A549 (cell line): ENCODE measurements around the gene CYSRT1. TPM values are rescaled to one million over a fixed set of nuclear protein-coding genes. Genes with fewer than 3 reads are reported as not detected.

Experiments
- ATAC-seq, 2 experiments: fragments of 200-7000 bp in 1 of 2; fragments of >200 bp in 1 of 2; cut with Nextera tagmentation in 1 of 2; cut with Tn5 transposase in 1 of 2; 3 replicates each; pipeline versions ENCODE4 v1.8.0 to v1.9.1; 2018 to 2020; ENCODE audit warnings: mild to moderate bottlenecking in 1 of 2, moderate library complexity in 1 of 2
- CTCF ChIA-PET: fragments of 300-600 bp; sonication (Branson Sonifier 250); formaldehyde crosslinking; extraction: SDS; loops from one replicate; lab custom pipeline; 2021; ENCODE audit warnings: antibody characterized with exemption, inconsistent platforms; lab: Yijun Ruan, JAX
- POLR2A ChIA-PET: fragments of 350-600 bp; formaldehyde crosslinking; extraction: SDS; loops from one replicate; lab custom pipeline; 2021; ENCODE audit warnings: antibody characterized with exemption, inconsistent platforms; lab: Yijun Ruan, JAX
- DNase-seq, 2 experiments: peaks; one replicate each; pipeline versions ENCODE4 v3.0.0 to v3.0.0-alpha.2; 2011 to 2016; ENCODE audit warnings: low read depth in 1 of 2, low spot score in 1 of 2
- FAIRE-seq: peaks from 2 replicates; lab custom pipeline; 2011; peaks lifted over from hg19 to GRCh38; lab: Jason Lieb, UNC
- H3K27ac ChIP-seq, 2 experiments: fragments of >200 bp; sonication (Bioruptor Twin); formaldehyde crosslinking; 3 replicates each; pipeline ENCODE4 v1.5.1; 2016 to 2017
- H3K4me1 ChIP-seq: fragments of >200 bp; sonication (Bioruptor Twin); formaldehyde crosslinking; 3 replicates; pipeline ENCODE4 v1.6.1; 2016
- H3K4me2 ChIP-seq: fragments of >200 bp; sonication (Bioruptor Twin); formaldehyde crosslinking; 3 replicates; pipeline ENCODE4 v1.6.1; 2016
- H3K4me3 ChIP-seq: fragments of >200 bp; sonication (Bioruptor Twin); formaldehyde crosslinking; 3 replicates; pipeline ENCODE4 v1.5.1; 2016
- H3K9me3 ChIP-seq: fragments of >200 bp; sonication (Bioruptor Twin); formaldehyde crosslinking; 3 replicates; pipeline ENCODE4 v1.6.1; 2016
- ATOH8 ChIP-seq: fragments of 250-450 bp; sonication (Bioruptor Pico); IDR thresholded peaks from 2 replicates; pipeline ENCODE4 v1.5.0; 2020; ENCODE audit warnings: low read depth, mild to moderate bottlenecking, moderate library complexity
- CBX2 ChIP-seq: fragments of 200-600 bp; sonication (generic); IDR thresholded peaks from 2 replicates; pipeline ENCODE4 v1.6.1; 2016; ENCODE audit warnings: low read depth, mild to moderate bottlenecking, borderline replicate concordance
- CEBPB ChIP-seq, 2 experiments: fragments of >200 bp in 1 of 2; sonication (Bioruptor Twin) in 1 of 2; formaldehyde crosslinking in 1 of 2; IDR thresholded peaks; 2 replicates each; pipeline ENCODE4 v1.6.1; 2012 to 2016
- CHD4 ChIP-seq: fragments of 200-600 bp; sonication (generic); IDR thresholded peaks from 2 replicates; pipeline ENCODE4 v1.6.1; 2016; ENCODE audit warnings: antibody characterized with exemption, mild to moderate bottlenecking, borderline replicate concordance
- ESRRA ChIP-seq: fragments of 150-350 bp; IDR thresholded peaks from 2 replicates; pipeline ENCODE4 v1.6.1; 2014; ENCODE audit warnings: mild to moderate bottlenecking, low read length, borderline replicate concordance
- FOSB ChIP-seq: fragments of 250-450 bp; sonication (Bioruptor Pico); IDR thresholded peaks from 2 replicates; pipeline ENCODE4 v1.5.0; 2020; ENCODE audit warnings: mild to moderate bottlenecking, moderate library complexity
- HES2 ChIP-seq: fragments of >200 bp; sonication (Bioruptor Twin); formaldehyde crosslinking; IDR thresholded peaks from 2 replicates; pipeline ENCODE4 v1.6.1; 2016
- HMGXB4 ChIP-seq: fragments of 250-450 bp; sonication (Bioruptor Pico); IDR thresholded peaks from 2 replicates; pipeline ENCODE4 v1.5.0; 2021; ENCODE audit warnings: mild to moderate bottlenecking, moderate library complexity, borderline replicate concordance
- HOXA7 ChIP-seq: fragments of 250-450 bp; sonication (Bioruptor Pico); IDR thresholded peaks from 2 replicates; pipeline ENCODE4 v1.5.0; 2020; ENCODE audit warnings: mild to moderate bottlenecking, moderate library complexity
- HOXB13 ChIP-seq: fragments of 250-450 bp; sonication (Bioruptor Pico); IDR thresholded peaks from 2 replicates; pipeline ENCODE4 v1.5.0; 2020; ENCODE audit warnings: low read depth, mild to moderate bottlenecking, moderate library complexity
- HOXB5 ChIP-seq: fragments of 250-450 bp; sonication (Bioruptor Pico); IDR thresholded peaks from 2 replicates; pipeline ENCODE4 v1.5.0; 2020; ENCODE audit warnings: mild to moderate bottlenecking, moderate library complexity
- MAX ChIP-seq: IDR thresholded peaks from 2 replicates; pipeline ENCODE4 v1.6.1; 2012
- MYC ChIP-seq: IDR thresholded peaks from 2 replicates; pipeline ENCODE4 v1.6.1; 2012; ENCODE audit warnings: mild to moderate bottlenecking, inconsistent platforms, low read length, improper control_type of control experiment, borderline replicate concordance
- NFE2L2 ChIP-seq: fragments of 150-350 bp; conservative IDR thresholded peaks from 2 replicates; pipeline ENCODE4 v1.6.1; 2014; ENCODE audit warnings: low read length
- NPAS2 ChIP-seq: fragments of 250-450 bp; sonication (Bioruptor Pico); IDR thresholded peaks from 2 replicates; pipeline ENCODE4 v1.8.0; 2022; ENCODE audit warnings: mild to moderate bottlenecking, moderate library complexity, borderline replicate concordance
- RAD21 ChIP-seq, 2 experiments: fragments of >200 bp in 1 of 2; sonication (Bioruptor Twin) in 1 of 2; formaldehyde crosslinking in 1 of 2; IDR thresholded peaks in 1 of 2; conservative IDR thresholded peaks in 1 of 2; 2 replicates in 1 of 2; 3 replicates in 1 of 2; pipeline ENCODE4 v1.6.1; 2012 to 2018; ENCODE audit warnings: inconsistent platforms in 1 of 2
- REST ChIP-seq: fragments of 200-600 bp; sonication (generic); IDR thresholded peaks from 2 replicates; pipeline ENCODE4 v1.6.1; 2016; ENCODE audit warnings: antibody characterized with exemption, mild to moderate bottlenecking, moderate library complexity
- ZNF302 ChIP-seq: fragments of 250-450 bp; sonication (Bioruptor Pico); IDR thresholded peaks from 2 replicates; pipeline ENCODE4 v1.9.0; 2021; ENCODE audit warnings: inconsistent platforms, mild to moderate bottlenecking, moderate library complexity
- WGBS: methylation state at CpG from one replicate; pipeline ENCODE4 v1.1.6; 2017; ENCODE audit errors: missing lambda C conversion rate; 5-methylcytosine and 5-hydroxymethylcytosine counted together
- polyA plus RNA-seq, 4 experiments: library from polyadenylated mRNA; depleted of rRNA in 3 of 4; stranded (reverse); fragments of >200 nt; fragmentation: RNase III in 1 of 4; extraction: RNeasy Plus Mini Kit Qiagen cat#74134 plus additional on column Dnase treatment in 1 of 4; gene quantifications; 2 replicates in 3 of 4; 3 replicates in 1 of 4; pipeline ENCODE4 v1.2.3, GENCODE V29; 2011 to 2017

The CYSRT1 gene
- polyA plus RNA-seq, 2 of the 4 experiments (the other 2 are of a cell fraction), result 0.30 to 0.81 TPM

- TF ChIP-seq CBX2, result no peak
These were observed 6.5 kb downstream of the CYSRT1 start (continued) for GRCh38 chr9:137231372-137232039.

- DNase-seq, result no peak
- TF ChIP-seq HOXA7 (CRISPR knock-in tag) (no peak), MYC (no peak)
- TF ChIP-seq, all 56 proteins: peak for 0
- 93% methylated on average over 2 of the region's 10 CpGs for WGBS
- CTCF ChIA-PET, result interaction anchor here (0.8 to 10.1 kb wide), 4 partner anchors 42 to 183 kb away, joined by 3 to 81 read pairs (median 4); partner anchors contain the start of genes ANAPC2 and SSNA1
- FAIRE-seq (no peak), ATAC-seq (no peak)
- Histone ChIP-seq H3K4me3 (no peak overlapping the region), H3K9me3 (no peaks in the 10 kb centered on the region), H3K4me1 (peaks cover 39% of the 10 kb centered on the region), H3K27ac (no peak overlapping the region), H3K4me2 (no peak overlapping the region)
- POLR2A ChIA-PET, result interaction anchor here (0.8 kb wide), 1 partner anchor 9 kb away, joined by 3 read pairs; the partner anchor contains the start of gene TUBB4B
These were observed 7.1 kb downstream of the CYSRT1 start for GRCh38 chr9:137232101-137232500.

GRCh38 chr9:137232510-137232909 is 7.5 kb downstream of the CYSRT1 start:
- peaks cover 39% of the 10 kb centered on the region for H3K4me1 ChIP-seq
- no peak for DNase-seq
- ChIA-PET POLR2A (no interaction called here), CTCF (interaction anchor here (0.8 to 8.6 kb wide), 5 partner anchors 16 to 183 kb away, joined by 3 to 71 read pairs (median 4); a partner anchor contains a TSS)
- H3K27ac ChIP-seq, result no peak overlapping the region
- no peak overlapping the region for H3K4me2 ChIP-seq
- no peak for FAIRE-seq
- no peak for ATAC-seq
- WGBS, result 88% methylated on average over 14 of the region's 24 CpGs
- no peak overlapping the region for H3K4me3 ChIP-seq
- TF ChIP-seq ATOH8 (CRISPR knock-in tag), result no peak
- no peak for TF ChIP-seq ESRRA
- TF ChIP-seq RAD21 (conservative IDR thresholded peaks at IDR 0.05 in 1 of 2, IDR thresholded peaks at IDR 0.05 in 1 of 2), result no peak
- TF ChIP-seq HOXB5 (CRISPR knock-in tag), result no peak
- no peak for TF ChIP-seq NPAS2 (CRISPR knock-in tag)
- TF ChIP-seq HOXB13 (CRISPR knock-in tag), result no peak
- TF ChIP-seq REST, result no peak
- TF ChIP-seq CEBPB (IDR thresholded peaks at IDR 0.05), result no peak
- TF ChIP-seq CHD4, result no peak
- TF ChIP-seq NFE2L2, result no peak
- no peak for TF ChIP-seq HMGXB4 (CRISPR knock-in tag)
- TF ChIP-seq MYC, result no peak
- TF ChIP-seq MAX, result no peak
- TF ChIP-seq FOSB (CRISPR knock-in tag), result no peak
- no peak for TF ChIP-seq HES2
- no peak for TF ChIP-seq ZNF302 (CRISPR knock-in tag)
- H3K9me3 ChIP-seq, result no peaks in the 10 kb centered on the region
